Stimulated activated naive CD4-positive, alpha-beta T cell treated with Interleukin-2 at 50 U/mL for 16 hours (primary cell): ENCODE data around the gene PALS2.

Experiments used
- DNase-seq: peaks from one replicate; lab custom pipeline; 2025; lab: John Stamatoyannopoulos, UW

Gene PALS2

GRCh38 chr7:24572997-24573553 is at the start of gene PALS2:
PALS2 (plus strand) TSS chr7:24573452; CDS start chr7:24623668, 50,216 bp downstream.
- peak; percentile 70 for DNase-seq

- DNase-seq = no peak
Observed at GRCh38 chr7:24531255-24531654, 42.0 kb upstream of the PALS2 start.

GRCh38 chr7:24536682-24537081 is 36.6 kb upstream of the PALS2 start:
- no peak for DNase-seq

GRCh38 chr7:24540956-24541355 is 32.3 kb upstream of the PALS2 start:
- DNase-seq = no peak

- DNase-seq = no peak
Observed at GRCh38 chr7:24545215-24545614, 28.0 kb upstream of the PALS2 start.

- DNase-seq = no peak
Observed at GRCh38 chr7:24548390-24548789, 24.9 kb upstream of the PALS2 start.

GRCh38 chr7:24549991-24550390 is 23.3 kb upstream of the PALS2 start:
- no peak for DNase-seq

- no peak for DNase-seq
Observed at GRCh38 chr7:24555184-24555583, 18.1 kb upstream of the PALS2 start.

GRCh38 chr7:24555719-24556118 is 17.5 kb upstream of the PALS2 start:
- no peak for DNase-seq

GRCh38 chr7:24560772-24561171 is 12.5 kb upstream of the PALS2 start:
- no peak for DNase-seq

GRCh38 chr7:24566274-24566673 is 7.0 kb upstream of the PALS2 start:
- no peak for DNase-seq

- no peak for DNase-seq
Observed at GRCh38 chr7:24570983-24571382, 2.3 kb upstream of the PALS2 start.

GRCh38 chr7:24572016-24572392 is 1.2 kb upstream of the PALS2 start:
- no peak for DNase-seq

GRCh38 chr7:24572393-24572996 is 757 bp upstream of the PALS2 start:
- DNase-seq = no peak

GRCh38 chr7:24573554-24574338 is 494 bp downstream of the PALS2 start:
- DNase-seq = peak; percentile 30

GRCh38 chr7:24574386-24574785 is 1.1 kb downstream of the PALS2 start:
- no peak for DNase-seq

- DNase-seq = no peak
Observed at GRCh38 chr7:24574950-24575349, 1.7 kb downstream of the PALS2 start.

- no peak for DNase-seq
Observed at GRCh38 chr7:24576171-24577025, 3.1 kb downstream of the PALS2 start.

GRCh38 chr7:24578052-24578451 is 4.8 kb downstream of the PALS2 start:
- no peak for DNase-seq

- no peak for DNase-seq
Observed at GRCh38 chr7:24580283-24580946, 7.2 kb downstream of the PALS2 start.

GRCh38 chr7:24582166-24582565 is 8.9 kb downstream of the PALS2 start:
- no peak for DNase-seq

- no peak for DNase-seq
Observed at GRCh38 chr7:24587853-24588252, 14.6 kb downstream of the PALS2 start.
